ENCODE measurements around the gene ATG2A.

The ATG2A gene

GRCh38 chr11:64885367-64886286 lies 31.4 kb downstream of the ATG2A start:
- DNase-seq (no peak), ATAC-seq (peak; percentile 84)

DNA sequence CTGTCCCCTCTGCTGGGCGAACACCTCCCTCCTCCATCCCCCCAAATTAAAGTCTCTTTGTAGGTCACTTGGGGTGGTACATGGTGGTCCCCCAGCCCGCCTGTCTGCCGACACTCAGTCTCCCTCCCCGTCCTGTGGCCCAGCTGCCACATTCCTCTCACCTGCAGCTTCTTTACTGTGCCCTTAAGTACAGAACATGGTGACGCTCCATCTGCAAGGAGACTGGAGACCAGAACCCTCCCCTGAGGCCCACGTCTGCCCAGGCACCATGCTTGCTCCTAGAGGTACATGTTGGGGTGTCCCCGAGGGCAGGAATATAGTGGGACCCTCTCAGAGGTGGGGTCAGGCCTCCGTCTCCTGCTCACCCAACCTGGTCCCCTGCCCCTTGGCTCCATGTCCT lies 33.0 kb downstream of the ATG2A start:
- no peak for ATAC-seq

DNA sequence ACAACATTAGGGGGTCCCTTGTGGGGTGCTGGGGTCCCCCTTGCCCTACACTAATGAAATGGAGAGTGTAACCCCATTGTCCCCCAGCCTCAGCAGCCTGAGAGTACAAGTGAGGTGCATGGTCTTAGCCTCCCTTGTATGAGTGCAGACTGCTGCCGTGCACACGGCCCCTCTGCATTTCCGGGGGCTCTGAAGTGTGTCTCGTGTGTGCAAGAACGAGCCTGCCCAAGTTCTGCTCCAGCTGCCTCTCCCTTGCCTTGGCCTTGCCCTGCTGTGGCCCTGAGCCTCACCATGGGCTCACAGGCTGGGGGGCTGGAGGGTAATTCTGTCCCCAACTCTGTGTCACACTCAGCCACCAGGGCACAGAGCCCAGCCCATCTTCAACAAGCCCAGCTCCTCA lies 33.4 kb downstream of the ATG2A start:
- ATAC-seq: no peak
- DNase-seq: no peak

More for the DNA sequence above, 33.0 kb downstream of the ATG2A start:
- no peak for DNase-seq

- DNase-seq (no peak), ATAC-seq (no peak)
Observed at GRCh38 chr11:64882243-64882642, 34.8 kb downstream of the ATG2A start.

DNA sequence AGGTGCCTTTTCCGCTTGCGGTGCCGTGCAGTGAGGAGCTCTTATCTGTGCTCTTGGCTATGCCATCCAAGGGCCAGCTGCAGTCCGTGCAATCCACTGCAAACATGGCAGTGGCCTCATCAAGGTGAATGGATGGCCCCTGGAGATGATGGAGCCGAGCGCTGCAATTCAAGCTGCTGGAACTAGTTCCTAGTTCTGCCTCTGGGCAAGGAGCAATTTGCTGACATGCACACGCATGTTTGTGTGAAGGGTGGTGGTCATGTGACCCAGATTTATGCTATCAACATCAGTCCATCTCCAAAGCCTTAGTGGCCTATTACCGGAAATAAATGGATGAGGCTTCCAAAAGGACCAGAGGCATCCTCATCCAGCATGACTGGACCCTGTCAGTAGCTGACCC lies 35.5 kb downstream of the ATG2A start:
- DNase-seq (no peak), ATAC-seq (no peak)

DNA sequence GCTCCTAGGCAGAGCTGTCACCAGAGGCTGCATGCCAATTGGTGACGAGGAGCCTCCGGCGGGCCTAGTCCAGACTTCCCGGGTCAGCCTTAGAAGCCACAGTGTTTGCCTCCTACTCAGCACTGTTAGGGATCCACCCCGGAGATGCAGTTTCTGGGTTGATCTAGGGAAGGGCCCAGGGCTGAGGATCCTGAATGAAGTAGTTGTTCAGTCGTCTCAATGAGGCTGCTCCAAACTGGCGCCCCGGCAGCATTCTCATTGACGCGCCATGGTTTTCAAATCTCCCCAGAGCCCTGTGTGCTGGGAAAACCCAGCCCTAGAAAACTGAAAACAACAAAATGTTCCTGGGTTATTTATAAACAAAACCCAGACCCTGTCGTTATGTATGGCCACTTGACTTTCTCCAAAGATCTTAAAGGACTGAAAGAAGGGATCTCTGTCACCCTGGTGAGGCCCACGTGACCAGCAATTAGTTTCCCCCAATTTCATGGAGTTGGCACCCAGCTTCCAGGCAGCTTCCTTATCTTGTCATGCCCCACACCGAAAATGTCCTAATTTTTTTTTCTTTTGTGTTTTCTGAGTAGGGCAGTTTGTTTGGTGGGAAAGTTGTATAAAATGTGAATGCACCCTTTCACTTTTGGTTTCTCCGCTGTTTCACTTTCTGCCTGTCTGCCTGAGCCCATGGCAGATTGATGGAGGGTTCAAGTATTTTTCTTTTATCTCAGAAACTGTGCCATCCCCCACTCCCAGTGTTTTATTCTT lies 36.6 kb downstream of the ATG2A start:
- no peak for DNase-seq

DNA sequence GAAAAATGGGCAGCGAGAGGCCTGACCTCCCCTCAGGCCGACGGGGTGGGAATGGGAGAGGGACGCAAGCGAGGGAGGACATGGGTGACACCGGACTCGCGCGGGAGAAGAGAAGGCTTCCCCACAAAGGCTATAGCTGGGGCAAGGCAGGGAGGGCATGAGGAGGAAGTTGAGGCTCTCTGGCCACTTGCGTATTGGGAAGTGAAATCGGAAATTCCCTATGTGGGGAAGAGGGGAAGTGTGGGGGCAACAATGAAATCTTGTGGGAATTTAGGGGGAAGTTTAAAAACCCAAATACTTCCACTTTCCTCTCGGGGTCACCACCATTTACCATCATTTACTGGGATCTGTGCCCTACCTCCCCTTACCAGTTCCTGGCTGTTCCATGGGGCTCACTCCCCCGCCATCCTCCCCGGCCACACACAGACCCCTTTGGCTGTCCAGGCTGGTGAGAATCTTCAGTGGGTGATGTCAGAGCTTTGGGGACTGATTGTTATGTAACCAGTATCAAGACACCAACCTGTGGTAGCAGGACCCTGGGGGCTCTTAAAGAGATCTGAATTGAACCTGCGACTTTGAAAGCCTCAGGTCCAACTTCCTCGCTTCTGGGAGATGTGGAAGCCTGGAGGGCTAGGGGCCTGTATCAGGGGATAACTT lies 37.6 kb downstream of the ATG2A start:
- DNase-seq: peak; percentile 47
- no peak for ATAC-seq

More for the DNA sequence above, 36.6 kb downstream of the ATG2A start:
- ATAC-seq: no peak

DNA sequence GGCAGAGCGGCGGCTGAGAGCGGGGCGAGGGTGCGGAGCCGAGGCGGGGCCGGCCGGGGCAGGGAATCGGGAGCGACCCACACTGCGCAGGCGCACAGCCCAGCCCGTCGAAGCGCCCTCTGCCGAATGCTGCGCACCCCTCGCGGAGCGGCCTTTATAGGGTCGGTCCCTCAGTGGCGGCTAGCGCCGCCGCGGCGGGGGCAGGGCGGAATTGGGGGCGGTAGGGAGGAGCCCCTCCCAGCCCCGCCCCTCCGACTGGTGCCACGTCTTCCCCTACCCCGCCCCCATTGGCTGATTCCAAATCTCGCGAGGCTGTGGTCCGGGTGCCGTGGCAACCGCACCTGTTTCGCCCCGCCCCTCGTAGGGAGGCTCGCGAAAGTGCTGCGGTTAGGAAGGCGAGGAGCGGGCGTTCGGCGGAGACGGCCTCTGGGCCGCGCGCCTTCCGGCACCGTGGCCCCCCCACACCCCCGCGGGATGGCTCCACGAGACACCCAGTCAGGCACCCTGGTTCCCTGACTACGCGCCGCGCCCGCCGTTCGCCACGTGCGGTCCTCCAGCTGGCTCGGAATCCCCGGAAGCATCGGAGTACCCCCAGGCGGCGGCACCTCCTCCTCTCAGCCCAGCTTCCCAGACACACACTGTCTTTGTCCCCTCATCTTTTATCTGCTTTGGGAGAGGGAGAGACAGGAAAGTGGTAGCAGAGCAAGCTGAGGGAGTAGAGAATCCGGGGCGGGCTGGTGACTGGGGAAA lies 38.3 kb downstream of the ATG2A start, which contains the start of gene EHD1:
Gene EHD1 (minus strand): TSS at position 128 of the 750 bp plus-strand sequence. CDS start 157 bp downstream, outside the sequence.
- ATAC-seq (peak; percentile 83), DNase-seq (peak; percentile 100)

GRCh38 chr11:64878223-64878493 lies 38.9 kb downstream of the ATG2A start:
- DNase-seq (no peak), ATAC-seq (peak; percentile 4)

DNA sequence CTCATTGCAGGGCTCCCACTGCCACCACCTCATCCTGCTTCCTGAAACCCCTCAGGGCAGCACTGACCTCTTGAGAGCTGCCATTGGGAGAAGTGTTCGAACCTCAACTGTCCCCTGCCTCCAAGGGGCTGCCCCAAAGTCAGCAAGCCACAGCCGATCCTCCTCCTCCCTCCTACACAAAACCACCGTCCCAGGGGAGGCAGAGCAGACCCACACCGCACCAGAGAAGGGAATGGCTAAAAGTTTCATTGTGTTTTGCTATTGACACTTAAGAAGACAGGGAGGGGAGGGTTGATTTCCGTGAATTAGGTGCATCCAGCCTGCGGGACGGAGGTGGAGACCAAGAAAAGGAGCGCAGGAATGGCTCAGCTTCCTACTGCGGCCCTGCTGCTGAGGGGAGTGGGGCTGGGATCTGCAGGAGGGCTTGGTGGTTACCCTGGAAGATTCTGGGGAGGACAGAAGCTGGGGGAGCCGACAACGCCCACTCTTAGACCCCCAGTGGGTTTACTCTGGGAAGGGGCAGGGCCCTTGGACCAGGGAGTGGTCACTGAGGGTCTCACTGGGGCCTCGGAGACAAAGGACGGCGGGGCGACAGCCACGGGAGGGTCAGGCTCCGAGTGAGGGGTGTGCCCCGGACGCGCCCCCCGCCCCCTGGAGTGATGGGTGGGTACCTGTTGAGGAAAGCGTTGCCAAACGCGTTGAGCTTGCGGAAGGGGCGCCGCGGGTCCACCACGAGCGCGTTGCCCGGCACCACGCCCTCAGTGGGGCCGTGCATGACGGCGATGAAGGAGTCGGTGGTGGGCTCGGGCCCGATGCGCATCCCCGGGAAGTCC lies 39.4 kb downstream of the ATG2A start:
- DNase-seq: peak; percentile 62
- ATAC-seq: peak; percentile 0

- peak; percentile 30 for DNase-seq
- no peak for ATAC-seq
Observed at GRCh38 chr11:64876835-64877341, 40.1 kb downstream of the ATG2A start.

DNA sequence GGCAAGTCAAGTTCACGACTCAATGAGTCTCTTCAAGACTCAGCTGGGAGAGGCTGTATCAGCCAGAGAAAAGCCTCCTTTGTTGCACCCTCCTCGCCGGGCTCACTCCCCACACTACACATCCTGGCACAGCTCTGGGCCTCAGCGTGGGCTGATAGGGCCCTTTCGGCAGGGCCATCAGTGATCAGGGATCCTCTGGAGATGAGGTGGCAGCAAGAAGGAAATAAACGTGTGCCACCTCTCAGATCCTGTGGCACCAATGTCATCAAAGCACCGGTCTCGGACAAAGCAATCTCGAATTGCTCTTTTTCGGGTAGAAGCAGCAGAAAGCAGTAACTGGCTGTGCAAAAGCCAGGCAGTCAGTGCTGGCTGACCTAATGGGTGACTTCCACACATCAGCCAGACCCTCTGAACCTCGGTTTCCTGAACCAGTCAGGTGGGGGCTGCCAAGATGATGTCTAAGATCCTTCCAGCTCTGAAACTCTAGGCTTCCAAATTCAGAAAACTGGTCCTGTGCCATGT lies 40.7 kb downstream of the ATG2A start:
- ATAC-seq (peak; percentile 15), DNase-seq (peak; percentile 57)

- ATAC-seq: no peak
- DNase-seq: no peak
Observed at GRCh38 chr11:64875369-64876228, 41.4 kb downstream of the ATG2A start.

DNA sequence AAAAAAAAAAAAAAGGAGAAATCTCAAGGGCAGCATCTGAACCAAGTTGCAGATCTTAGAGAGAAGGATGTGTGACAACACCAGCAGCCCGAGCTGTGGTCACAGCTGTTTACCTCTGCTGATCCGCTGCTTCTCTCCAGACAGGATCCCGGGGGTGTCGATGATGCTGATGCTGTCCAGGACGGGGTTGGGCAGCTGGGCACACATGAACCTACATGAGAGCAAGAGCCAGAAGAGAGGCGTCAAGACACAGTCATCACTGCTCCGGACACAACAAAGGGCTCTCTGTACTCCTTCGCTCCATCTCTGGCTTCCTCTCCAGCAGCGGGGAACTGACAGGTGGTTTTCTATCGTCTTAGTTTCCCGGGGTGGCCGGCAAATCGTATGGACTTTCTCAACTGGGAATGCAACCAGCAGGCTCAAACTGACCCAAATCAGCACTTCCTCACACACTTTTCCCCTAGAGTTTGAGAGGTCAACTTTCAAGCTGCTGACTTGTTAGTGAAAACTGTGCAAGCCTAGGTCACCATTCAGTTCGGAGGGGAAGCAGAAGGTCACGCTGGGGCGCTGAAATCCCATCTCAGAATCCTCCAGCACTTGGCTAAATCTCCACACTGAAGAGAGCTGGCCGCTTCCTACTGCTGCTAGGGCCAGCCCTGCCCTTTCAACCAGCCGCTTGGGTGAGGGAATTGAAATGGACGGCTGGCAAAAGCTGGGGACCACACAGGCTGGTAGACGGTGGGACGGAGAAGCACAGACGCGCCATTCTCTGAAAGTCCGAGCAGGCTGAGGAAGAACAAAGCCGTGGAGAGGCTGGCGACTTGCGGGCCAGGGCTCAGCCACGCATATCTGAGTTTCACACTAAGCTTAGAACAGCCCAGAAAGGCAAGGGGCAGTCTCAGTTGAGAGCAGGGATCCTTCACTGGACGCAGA lies 42.4 kb downstream of the ATG2A start:
- ATAC-seq (no peak), DNase-seq (no peak)

DNA sequence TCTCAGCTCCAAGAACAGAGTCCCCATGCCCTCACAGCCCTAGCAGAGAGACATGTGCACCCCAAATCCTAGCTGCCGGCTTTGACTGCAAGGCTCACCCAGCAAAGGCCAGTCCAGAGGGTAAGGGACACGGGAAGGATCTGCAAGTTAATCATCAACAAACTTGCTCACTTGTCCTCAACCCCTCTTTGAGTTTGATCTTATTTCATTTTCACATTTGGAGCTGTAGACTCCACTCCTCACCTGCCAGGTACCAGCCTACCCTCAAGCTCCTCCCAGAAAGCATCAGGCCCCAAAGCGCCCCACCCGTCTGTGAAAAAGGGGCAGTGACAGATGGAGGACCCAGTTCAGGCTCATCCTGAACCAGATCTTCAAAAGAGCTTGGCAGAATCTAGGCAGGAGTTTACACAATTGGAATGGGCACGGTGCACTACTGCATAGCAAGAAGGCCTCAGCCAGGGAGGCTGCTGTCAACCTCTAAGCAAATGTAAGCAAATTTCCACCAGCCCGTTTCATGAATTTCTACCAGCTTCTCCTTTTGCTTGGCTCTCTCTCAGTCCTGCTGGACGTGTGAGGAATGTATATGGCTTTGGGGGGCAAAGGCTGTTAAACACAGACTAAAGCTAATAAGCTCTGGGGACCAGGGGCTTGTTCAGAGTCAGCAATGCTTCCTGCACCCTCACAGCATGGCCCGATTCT lies 44.1 kb downstream of the ATG2A start:
- ATAC-seq (no peak), DNase-seq (no peak)

DNA sequence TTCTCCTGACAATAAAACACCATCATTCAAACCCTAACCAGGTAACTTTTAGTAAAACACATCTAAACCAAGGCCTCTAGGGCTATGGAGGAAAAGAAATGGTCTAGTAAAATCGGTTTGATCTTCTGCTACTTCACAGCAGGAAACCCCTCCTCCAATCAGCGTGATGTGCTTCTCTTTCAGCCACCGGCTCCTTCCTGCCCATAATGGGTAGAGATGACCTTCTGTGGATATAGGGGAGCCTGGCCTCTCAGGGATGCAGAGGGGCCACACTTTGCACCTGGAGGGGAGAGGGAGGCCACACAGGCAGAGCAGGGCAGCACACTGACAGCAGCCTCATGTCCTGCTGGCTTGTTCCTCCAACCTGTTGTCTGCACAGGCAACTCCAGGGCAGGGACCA lies 45.5 kb downstream of the ATG2A start:
- ATAC-seq (no peak), DNase-seq (no peak)

GRCh38 chr11:64870893-64871466 lies 46.0 kb downstream of the ATG2A start:
- ATAC-seq (no peak), DNase-seq (no peak)

All from stimulated activated naive CD8-positive, alpha-beta T cell treated with anti-CD3 and anti-CD28 coated beads, Interleukin-15, Interleukin-2, amounts not matched to agents 100 U/mL and 50 U/mL, for 24 hours (primary cell).